Measurements from ENCODE around the gene KBTBD2. TPM values are rescaled to one million over a fixed set of nuclear protein-coding genes. Genes with fewer than 3 reads are reported as not detected.
"Not testable (repeated sequence)": the region's sequence is repeated elsewhere in the genome, so short reads cannot be mapped to it uniquely, and the experiment has no call there.

Gene KBTBD2
- total RNA-seq, 1 donor from 2014 or later = 25.7 TPM

GRCh38 chr7:32865448-32866030 is 26.0 kb downstream of the KBTBD2 start:
- Mint-ChIP-seq H3K9me3 (no peaks in the 10 kb centered on the region), H3K4me1 (ENCODE audit: low read depth) (peaks cover 8% of the 10 kb centered on the region), H3K27me3 (ENCODE audit: low read depth) (no peaks in the 10 kb centered on the region), H3K36me3 (ENCODE audit: low read depth) (peaks cover 55% of the 10 kb centered on the region), H3K4me3 (ENCODE audit: low read depth) (no peak overlapping the region), H3K27ac (no peak overlapping the region)
- DNase-seq (ENCODE audit: low spot score) = no peak
- intact Hi-C loops (cut with micrococcal nuclease) = no loop called here

GRCh38 chr7:32863872-32864271 is 27.7 kb downstream of the KBTBD2 start:
- H3K4me3 Mint-ChIP-seq (ENCODE audit: low read depth); intact Hi-C loops (cut with micrococcal nuclease): not testable (repeated sequence)

GRCh38 chr7:32860090-32860489 is 31.5 kb downstream of the KBTBD2 start:
- no peak overlapping the region for H3K4me3 Mint-ChIP-seq (ENCODE audit: low read depth)
- intact Hi-C loops (cut with micrococcal nuclease) = no loop called here
- DNase-seq (ENCODE audit: low spot score) = no peak

More at GRCh38 chr7:32863872-32864271, 27.7 kb downstream of the KBTBD2 start:
- H3K36me3 Mint-ChIP-seq (ENCODE audit: low read depth) = peaks cover 38% of the 10 kb centered on the region
- DNase-seq (ENCODE audit: low spot score); H3K27ac Mint-ChIP-seq; H3K4me1 Mint-ChIP-seq (ENCODE audit: low read depth); H3K27me3 Mint-ChIP-seq (ENCODE audit: low read depth); H3K9me3 Mint-ChIP-seq: not testable (repeated sequence)

GRCh38 chr7:32858648-32859047 is 32.9 kb downstream of the KBTBD2 start:
- Mint-ChIP-seq H3K4me1 (ENCODE audit: low read depth) (peaks cover 7% of the 10 kb centered on the region), H3K36me3 (ENCODE audit: low read depth) (no peaks in the 10 kb centered on the region), H3K4me3 (ENCODE audit: low read depth) (no peak overlapping the region), H3K27me3 (ENCODE audit: low read depth) (peaks cover 27% of the 10 kb centered on the region), H3K9me3 (no peaks in the 10 kb centered on the region), H3K27ac (no peak overlapping the region)
- no peak for DNase-seq (ENCODE audit: low spot score)
- intact Hi-C loops (cut with micrococcal nuclease) = no loop called here

More at GRCh38 chr7:32860090-32860489, 31.5 kb downstream of the KBTBD2 start:
- H3K27ac Mint-ChIP-seq = no peak overlapping the region
- H3K9me3 Mint-ChIP-seq = no peaks in the 10 kb centered on the region
- H3K27me3 Mint-ChIP-seq (ENCODE audit: low read depth) = peaks cover 18% of the 10 kb centered on the region
- H3K4me1 Mint-ChIP-seq (ENCODE audit: low read depth) = peaks cover 7% of the 10 kb centered on the region
- H3K36me3 Mint-ChIP-seq (ENCODE audit: low read depth) = peaks cover 8% of the 10 kb centered on the region

- H3K36me3 Mint-ChIP-seq (ENCODE audit: low read depth); H3K9me3 Mint-ChIP-seq; intact Hi-C loops (cut with micrococcal nuclease); H3K4me3 Mint-ChIP-seq (ENCODE audit: low read depth); H3K27ac Mint-ChIP-seq; DNase-seq (ENCODE audit: low spot score); H3K4me1 Mint-ChIP-seq (ENCODE audit: low read depth): not testable (repeated sequence)
- peaks cover 34% of the 10 kb centered on the region for H3K27me3 Mint-ChIP-seq (ENCODE audit: low read depth)
Measured at GRCh38 chr7:32857063-32857462, 34.5 kb downstream of the KBTBD2 start.

GRCh38 chr7:32855837-32856775 is 35.5 kb downstream of the KBTBD2 start:
- DNase-seq (ENCODE audit: low spot score); H3K4me3 Mint-ChIP-seq (ENCODE audit: low read depth); H3K36me3 Mint-ChIP-seq (ENCODE audit: low read depth); H3K4me1 Mint-ChIP-seq (ENCODE audit: low read depth); H3K9me3 Mint-ChIP-seq; intact Hi-C loops (cut with micrococcal nuclease); H3K27ac Mint-ChIP-seq: not testable (repeated sequence)
- H3K27me3 Mint-ChIP-seq (ENCODE audit: low read depth) = peaks cover 42% of the 10 kb centered on the region

GRCh38 chr7:32850654-32851053 is 40.9 kb downstream of the KBTBD2 start:
- intact Hi-C loops (cut with micrococcal nuclease); DNase-seq (ENCODE audit: low spot score); H3K4me3 Mint-ChIP-seq (ENCODE audit: low read depth); H3K27ac Mint-ChIP-seq; H3K9me3 Mint-ChIP-seq; H3K36me3 Mint-ChIP-seq (ENCODE audit: low read depth): not testable (repeated sequence)
- Mint-ChIP-seq H3K4me1 (ENCODE audit: low read depth) (peaks cover 13% of the 10 kb centered on the region), H3K27me3 (ENCODE audit: low read depth) (peaks cover 49% of the 10 kb centered on the region)

- Mint-ChIP-seq H3K4me1 (ENCODE audit: low read depth) (peaks cover 13% of the 10 kb centered on the region), H3K27me3 (ENCODE audit: low read depth) (peaks cover 36% of the 10 kb centered on the region)
- not testable (repeated sequence) for DNase-seq (ENCODE audit: low spot score); H3K4me3 Mint-ChIP-seq (ENCODE audit: low read depth); H3K36me3 Mint-ChIP-seq (ENCODE audit: low read depth); H3K27ac Mint-ChIP-seq; H3K9me3 Mint-ChIP-seq
- intact Hi-C loops (cut with micrococcal nuclease) = loop anchor here (5.0 kb wide), 2 partner anchors 109 to 204 kb away; partner anchors contain the start of gene FKBP9
Measured at GRCh38 chr7:32848655-32849054, 42.9 kb downstream of the KBTBD2 start.

GRCh38 chr7:32846630-32847225 is 44.8 kb downstream of the KBTBD2 start:
- H3K27ac Mint-ChIP-seq = no peak overlapping the region

GRCh38 chr7:32844748-32845147 is 46.8 kb downstream of the KBTBD2 start:
- Mint-ChIP-seq H3K27me3 (ENCODE audit: low read depth) (peaks cover 14% of the 10 kb centered on the region), H3K4me1 (ENCODE audit: low read depth) (peaks cover 13% of the 10 kb centered on the region)
- intact Hi-C loops (cut with micrococcal nuclease) = loop anchor here (5.0 kb wide), 2 partner anchors 113 to 208 kb away; partner anchors contain the start of gene FKBP9
- DNase-seq (ENCODE audit: low spot score); H3K4me3 Mint-ChIP-seq (ENCODE audit: low read depth); H3K9me3 Mint-ChIP-seq; H3K36me3 Mint-ChIP-seq (ENCODE audit: low read depth); H3K27ac Mint-ChIP-seq: not testable (repeated sequence)

More at GRCh38 chr7:32846630-32847225, 44.8 kb downstream of the KBTBD2 start:
- peaks cover 13% of the 10 kb centered on the region for H3K4me1 Mint-ChIP-seq (ENCODE audit: low read depth)
- DNase-seq (ENCODE audit: low spot score) = peak; percentile 77
- peaks cover 26% of the 10 kb centered on the region for H3K27me3 Mint-ChIP-seq (ENCODE audit: low read depth)
- H3K9me3 Mint-ChIP-seq = no peaks in the 10 kb centered on the region
- intact Hi-C loops (cut with micrococcal nuclease) = loop anchor here (1.0 to 5.0 kb wide), 4 partner anchors 46 to 206 kb away; partner anchors contain the start of gene FKBP9
- peak overlapping the region; percentile 14 for H3K4me3 Mint-ChIP-seq (ENCODE audit: low read depth)
- H3K36me3 Mint-ChIP-seq (ENCODE audit: low read depth) = no peaks in the 10 kb centered on the region

GRCh38 chr7:32843763-32844162 is 47.8 kb downstream of the KBTBD2 start:
- intact Hi-C loops (cut with micrococcal nuclease); H3K4me3 Mint-ChIP-seq (ENCODE audit: low read depth); H3K9me3 Mint-ChIP-seq; H3K36me3 Mint-ChIP-seq (ENCODE audit: low read depth); H3K27ac Mint-ChIP-seq; DNase-seq (ENCODE audit: low spot score): not testable (repeated sequence)
- Mint-ChIP-seq H3K27me3 (ENCODE audit: low read depth) (peaks cover 10% of the 10 kb centered on the region), H3K4me1 (ENCODE audit: low read depth) (peaks cover 12% of the 10 kb centered on the region)

GRCh38 chr7:32839846-32840245 is 51.7 kb downstream of the KBTBD2 start:
- H3K9me3 Mint-ChIP-seq; H3K27me3 Mint-ChIP-seq (ENCODE audit: low read depth); H3K4me1 Mint-ChIP-seq (ENCODE audit: low read depth); H3K36me3 Mint-ChIP-seq (ENCODE audit: low read depth); intact Hi-C loops (cut with micrococcal nuclease); H3K27ac Mint-ChIP-seq; H3K4me3 Mint-ChIP-seq (ENCODE audit: low read depth); DNase-seq (ENCODE audit: low spot score): not testable (repeated sequence)

All from activated T-helper 2 cell treated with anti-CD3 and anti-CD28 coated beads, Interferon-gamma antibody, Interleukin-2, Interleukin-4, amounts not matched to agents 10 μg/mL and 5 μg/mL and 100 μg/mL, durations not matched to agents 14 hours and 24 hours and 36 hours (primary cell).